ENCODE results near the gene CYTIP.
"Not testable (repeated sequence)": the region's sequence is repeated elsewhere in the genome, so short reads cannot be mapped to it uniquely, and the experiment has no call there.

Gene CYTIP

GRCh38 chr2:157386747-157387146 is 57.1 kb downstream of the CYTIP start:
- in situ Hi-C loops (cut with MboI; ENCODE audit: low sequenced_read_pairs) = no loop called here

GRCh38 chr2:157386247-157386646 is 57.6 kb downstream of the CYTIP start:
- in situ Hi-C loops (cut with MboI; ENCODE audit: low sequenced_read_pairs) = no loop called here

GRCh38 chr2:157377861-157378260 is 66.0 kb downstream of the CYTIP start:
- in situ Hi-C loops (cut with MboI; ENCODE audit: low sequenced_read_pairs) = no loop called here

- in situ Hi-C loops (cut with MboI; ENCODE audit: low sequenced_read_pairs) = no loop called here
Observed at GRCh38 chr2:157376041-157376440, 67.8 kb downstream of the CYTIP start.

GRCh38 chr2:157375384-157375783 is 68.5 kb downstream of the CYTIP start:
- in situ Hi-C loops (cut with MboI; ENCODE audit: low sequenced_read_pairs) = no loop called here

- in situ Hi-C loops (cut with MboI; ENCODE audit: low sequenced_read_pairs) = not testable (repeated sequence)
Observed at GRCh38 chr2:157368508-157368907, 75.4 kb downstream of the CYTIP start.

GRCh38 chr2:157367704-157368103 is 76.2 kb downstream of the CYTIP start:
- in situ Hi-C loops (cut with MboI; ENCODE audit: low sequenced_read_pairs) = no loop called here
